Aorta (tissue), 5 donors: ENCODE data around the gene AGBL3. TPM values are rescaled to one million over a fixed set of nuclear protein-coding genes. Genes with fewer than 3 reads are reported as not detected.
"Not testable (repeated sequence)": the region's sequence is repeated elsewhere in the genome, so short reads cannot be mapped to it uniquely, and the experiment has no call there.

Source experiments
- ATAC-seq: fragments of 200-7000 bp; cut with Tn5 transposase; one replicate; pipeline ENCODE4 v1.9.1; 2022; ENCODE audit warnings: moderate library complexity; ENCODE audit not compliant: low FRiP score
- DNase-seq, 2 donors: peaks; one replicate each; pipeline ENCODE4 v3.0.0-alpha.2; 2020
- H3K27ac ChIP-seq, 2 donors: one replicate each; pipeline ENCODE4 v1.5.1; 2013; ENCODE audit warnings: low read length in 2 of 2, mild to moderate bottlenecking in 2 of 2, moderate library complexity in 2 of 2, control low read depth in 1 of 2, inconsistent platforms in 1 of 2, low read depth in 1 of 2
- H3K27me3 ChIP-seq, 2 donors: one replicate each; pipeline ENCODE4 v1.6.1; 2013; ENCODE audit warnings: control low read depth in 1 of 2, low read length in 1 of 2, mild to moderate bottlenecking in 1 of 2, moderate library complexity in 1 of 2; ENCODE audit not compliant: insufficient read depth in 2 of 2, control insufficient read depth in 1 of 2
- H3K36me3 ChIP-seq, 2 donors: one replicate each; pipeline ENCODE4 v1.6.1; 2013; ENCODE audit warnings: control low read depth in 1 of 2, low read length in 1 of 2, mild to moderate bottlenecking in 1 of 2; ENCODE audit not compliant: insufficient read depth in 2 of 2, control insufficient read depth in 1 of 2
- H3K4me1 ChIP-seq, 2 donors: one replicate each; pipeline ENCODE4 v1.6.1; 2013; ENCODE audit warnings: low read length in 2 of 2, control low read depth in 1 of 2, mild to moderate bottlenecking in 1 of 2, moderate library complexity in 1 of 2; ENCODE audit not compliant: insufficient read depth in 2 of 2, control insufficient read depth in 1 of 2
- H3K4me3 ChIP-seq, 2 donors: one replicate each; pipeline ENCODE4 v1.5.1; 2013; ENCODE audit warnings: low read length in 2 of 2, control low read depth in 1 of 2, mild to moderate bottlenecking in 1 of 2
- H3K9me3 ChIP-seq: one replicate; pipeline ENCODE4 v1.6.1; 2013; ENCODE audit warnings: mild to moderate bottlenecking, low read length; ENCODE audit not compliant: control insufficient read depth
- WGBS, 2 donors: extraction: QIAGEN DNeasy Blood & Tissue Kit; methylation state at CpG; one replicate each; pipeline ENCODE4 v1.1.7; 2013; 5-methylcytosine and 5-hydroxymethylcytosine counted together
- intact Hi-C, 2 donors: fragments of 100-400 bp; cut with DNase I; formaldehyde crosslinking; loops; one replicate each; pipeline versions ENCODE4 v1.14.2 to v1.15.0; 2022
- polyA plus RNA-seq, 2 donors: library from polyadenylated mRNA; stranded (reverse); fragments of 200-250 nt; gene quantifications; one replicate each; pipeline ENCODE4 v1.2.3, GENCODE V29; 2013
- total RNA-seq, 2 donors: library from RNA; stranded (reverse); fragmentation: NEBNext Ultra II Directional; extraction: Animal tissue kit (Norgen Biotek cat#: 25700); gene quantifications; one replicate each; pipeline ENCODE4 v1.2.1, GENCODE V29; 2021
- donor health status: healthy with polysubstance abuse.
- donor health status: Bipolar disorder and iron deficiency.
- donor health status: DM: no; HTN: no; CAD: no.
- donor health status: DM: no; HTN: no; CAD: no.
- donor health status: DM: yes; HTN: yes; CAD: no.

AGBL3 gene
- total and polyA plus RNA-seq, 4 donors: 2.5 to 8.8 (median 3.1) TPM

DNA sequence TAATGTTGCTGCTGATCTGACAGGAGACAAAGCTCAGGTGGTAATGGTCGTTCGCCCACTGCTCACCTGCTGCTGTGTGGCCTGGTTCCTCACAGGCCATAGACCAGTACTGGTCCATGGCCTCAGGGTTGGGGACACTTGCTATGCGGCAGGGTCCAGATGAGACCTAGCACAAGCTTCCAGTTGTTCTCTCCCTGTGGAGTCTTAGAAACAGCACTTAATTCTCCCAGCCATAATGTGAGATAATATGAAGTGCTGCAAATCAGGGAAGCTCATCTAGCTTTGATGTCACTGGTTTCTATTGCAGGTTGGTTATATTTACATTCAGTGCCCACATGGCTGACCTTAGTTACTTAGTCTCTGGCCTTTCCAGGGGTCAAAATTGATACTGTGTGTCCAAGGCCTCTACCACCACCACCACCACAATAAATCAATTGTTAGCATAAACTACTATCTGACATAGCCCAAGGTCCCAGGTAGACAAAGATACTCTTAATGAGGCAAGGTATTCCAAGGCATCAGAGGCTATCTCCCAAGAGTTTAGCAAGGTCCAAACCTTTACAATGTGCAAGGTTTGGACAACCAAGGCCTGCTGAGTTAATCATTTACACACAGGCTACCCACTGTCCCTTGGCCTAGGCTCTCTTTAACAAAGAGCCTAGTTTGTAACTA, 11.0 kb downstream of the AGBL3 start:
- no peak overlapping the region for H3K4me3 ChIP-seq
- H3K36me3 ChIP-seq: no peaks in the 10 kb centered on the region
- peaks cover 7 to 8% of the 10 kb centered on the region in 2 donors for H3K4me1 ChIP-seq
- no peak overlapping the region for H3K27ac ChIP-seq
- ATAC-seq: no peak
- H3K9me3 ChIP-seq: no peaks in the 10 kb centered on the region
- no peak for DNase-seq
- no peaks in the 10 kb centered on the region for H3K27me3 ChIP-seq
- 95 to 98% methylated on average over 3 of the region's 3 CpGs for WGBS, 2 donors
- intact Hi-C loops: no loop called here

DNA sequence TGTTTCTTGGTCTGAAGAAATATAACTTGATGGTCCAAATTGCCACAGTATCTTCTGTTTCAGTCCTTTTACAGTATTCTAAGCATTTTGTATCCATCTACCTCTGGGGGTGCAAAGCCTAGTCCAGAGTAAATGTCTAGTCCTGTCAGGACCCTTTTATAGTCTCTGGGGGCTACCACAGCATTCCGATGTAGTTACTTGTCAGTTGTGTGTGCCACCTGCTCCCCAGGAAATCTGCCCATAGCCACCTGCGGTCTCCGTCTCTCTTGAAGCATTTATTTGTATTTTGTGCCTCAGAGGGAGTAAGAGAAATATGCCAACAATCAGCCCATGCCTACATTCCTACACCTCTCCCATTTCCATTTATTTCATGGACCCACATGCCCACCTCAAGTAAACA, 12.8 kb downstream of the AGBL3 start:
- H3K4me1 ChIP-seq: peaks cover 4 to 6% of the 10 kb centered on the region in 2 donors
- intact Hi-C loops: no loop called here
- H3K27me3 ChIP-seq: no peaks in the 10 kb centered on the region
- no peak for DNase-seq
- no peak overlapping the region for H3K4me3 ChIP-seq
- H3K36me3 ChIP-seq: no peaks in the 10 kb centered on the region
- H3K27ac ChIP-seq: no peak overlapping the region
- ATAC-seq: no peak
- no peaks in the 10 kb centered on the region for H3K9me3 ChIP-seq
- WGBS, 2 donors: 96 to 99% methylated on average over 3 of the region's 3 CpGs

DNA sequence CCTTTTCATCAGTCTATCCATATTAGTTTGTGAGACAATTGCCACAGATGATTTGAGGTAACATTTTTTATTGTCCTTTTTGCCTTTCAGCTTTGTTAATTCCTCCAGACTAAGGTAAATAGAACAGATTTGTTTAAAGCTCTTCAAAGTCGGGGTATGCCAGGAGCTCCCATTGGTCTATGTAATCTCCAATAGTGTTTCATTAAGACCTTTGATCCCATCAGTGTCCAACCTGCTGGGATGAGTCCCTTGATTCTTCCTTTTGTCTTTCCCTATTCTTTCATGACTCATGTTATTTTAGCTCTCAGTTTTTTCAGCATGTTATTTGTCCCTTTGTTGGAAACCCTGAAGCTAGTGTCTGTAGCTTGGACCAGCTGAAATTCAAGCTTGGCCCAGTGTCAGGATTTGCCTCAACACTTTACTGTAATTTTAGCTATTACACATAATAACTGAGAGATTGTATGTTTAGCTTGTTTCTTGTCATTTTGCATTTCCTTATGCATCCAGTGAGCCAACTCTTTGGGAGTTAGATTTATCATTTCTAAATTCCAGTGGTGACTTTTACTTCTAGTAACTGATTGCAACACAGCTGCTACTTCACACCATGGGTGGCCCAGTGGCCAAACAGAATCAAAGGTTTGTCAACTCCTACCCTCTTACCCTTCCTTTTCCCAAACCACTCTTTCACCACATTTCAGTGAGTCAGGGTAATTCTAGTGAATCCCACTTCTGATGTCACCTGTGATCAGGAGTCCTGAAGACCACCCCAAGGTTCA, 15.3 kb downstream of the AGBL3 start:
- DNase-seq (no peak), ATAC-seq (no peak)
- H3K4me3 ChIP-seq: no peak overlapping the region
- H3K27me3 ChIP-seq: no peaks in the 10 kb centered on the region
- H3K9me3 ChIP-seq: no peaks in the 10 kb centered on the region
- no peaks in the 10 kb centered on the region for H3K36me3 ChIP-seq
- intact Hi-C loops: no loop called here
- H3K27ac ChIP-seq: no peak overlapping the region
- 93 to 97% methylated on average over 1 of the region's 1 CpG for WGBS, 2 donors
- H3K4me1 ChIP-seq: no peaks in the 10 kb centered on the region

DNA sequence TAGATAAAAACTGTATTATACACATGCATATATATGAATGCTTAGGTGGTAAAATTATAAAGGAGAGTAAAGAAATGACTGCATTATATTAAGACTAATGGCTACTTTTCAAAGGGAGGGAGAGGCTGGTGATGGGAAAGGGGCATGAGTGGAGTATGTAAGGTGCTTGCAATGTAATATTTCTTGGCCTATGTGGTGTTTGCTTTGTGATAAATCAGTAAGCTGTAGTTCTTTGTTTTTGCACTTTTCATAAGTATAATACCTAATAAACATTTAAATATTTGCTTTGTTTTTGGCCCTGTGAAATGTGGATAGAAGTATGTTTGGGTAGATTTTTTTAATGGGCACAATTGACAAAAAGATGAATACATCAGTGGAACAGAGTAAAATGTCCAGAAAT, 25.9 kb downstream of the AGBL3 start:
- Histone ChIP-seq H3K4me1 (no peaks in the 10 kb centered on the region), H3K9me3 (no peaks in the 10 kb centered on the region), H3K36me3 (no peaks in the 10 kb centered on the region), H3K4me3 (no peak overlapping the region), H3K27ac (no peak overlapping the region), H3K27me3 (no peaks in the 10 kb centered on the region)
- intact Hi-C loops: no loop called here
- DNase-seq (no peak), ATAC-seq (no peak)

DNA sequence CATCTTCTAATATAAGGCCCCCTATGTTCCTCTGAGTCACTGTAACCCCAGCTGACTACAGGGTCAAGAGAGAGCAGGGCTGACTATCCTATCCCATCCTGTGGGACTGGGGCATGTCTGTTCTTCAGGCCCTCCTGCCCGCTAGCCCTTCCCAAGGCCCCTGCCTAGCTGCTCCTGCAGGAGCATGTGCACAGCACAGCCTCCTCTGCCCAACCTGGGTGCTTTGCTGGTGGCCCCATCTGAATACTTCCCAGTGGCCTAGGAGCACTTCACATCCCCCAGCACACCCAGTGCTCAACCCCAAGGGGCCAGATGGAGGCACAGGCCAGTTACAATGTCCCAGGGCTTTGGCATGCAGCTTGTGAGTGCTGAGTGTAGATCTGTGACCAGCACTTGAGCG, 37.3 kb downstream of the AGBL3 start:
- H3K36me3 ChIP-seq: no peaks in the 10 kb centered on the region
- intact Hi-C loops: no loop called here
- no peaks in the 10 kb centered on the region for H3K27me3 ChIP-seq
- no peaks in the 10 kb centered on the region for H3K9me3 ChIP-seq
- DNase-seq (no peak), ATAC-seq (no peak)
- H3K4me1 ChIP-seq: no peaks in the 10 kb centered on the region
- no peak overlapping the region for H3K27ac ChIP-seq
- no peak overlapping the region for H3K4me3 ChIP-seq
- WGBS, 2 donors: 88 to 94% methylated on average over 2 of the region's 2 CpGs

DNA sequence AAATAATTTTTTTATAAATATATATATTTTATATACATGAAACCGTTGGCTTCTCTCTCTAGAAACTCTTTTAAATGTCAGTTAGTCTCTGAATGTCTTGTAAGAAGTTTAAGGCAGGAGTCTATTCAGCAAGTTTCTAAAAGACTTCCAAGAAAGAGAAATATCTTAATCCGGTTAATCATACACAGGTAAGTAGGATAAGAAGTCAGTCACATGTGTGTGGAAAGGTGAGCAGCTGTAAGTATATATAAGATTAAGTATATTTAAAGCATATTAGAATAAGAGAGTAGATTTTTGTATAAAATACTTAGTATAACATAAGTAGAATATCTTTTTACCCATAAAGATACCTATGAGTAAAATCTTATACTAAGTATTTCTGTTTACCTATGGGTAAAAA, 48.9 kb downstream of the AGBL3 start:
- intact Hi-C loops: no loop called here
- Histone ChIP-seq H3K9me3 (no peaks in the 10 kb centered on the region), H3K27ac (no peak overlapping the region), H3K4me3 (no peak overlapping the region), H3K27me3 (no peaks in the 10 kb centered on the region), H3K36me3 (no peaks in the 10 kb centered on the region), H3K4me1 (no peaks in the 10 kb centered on the region)
- ATAC-seq (no peak), DNase-seq (no peak)
- WGBS, 2 donors: 77% methylated on average over 2 of the region's 2 CpGs

DNA sequence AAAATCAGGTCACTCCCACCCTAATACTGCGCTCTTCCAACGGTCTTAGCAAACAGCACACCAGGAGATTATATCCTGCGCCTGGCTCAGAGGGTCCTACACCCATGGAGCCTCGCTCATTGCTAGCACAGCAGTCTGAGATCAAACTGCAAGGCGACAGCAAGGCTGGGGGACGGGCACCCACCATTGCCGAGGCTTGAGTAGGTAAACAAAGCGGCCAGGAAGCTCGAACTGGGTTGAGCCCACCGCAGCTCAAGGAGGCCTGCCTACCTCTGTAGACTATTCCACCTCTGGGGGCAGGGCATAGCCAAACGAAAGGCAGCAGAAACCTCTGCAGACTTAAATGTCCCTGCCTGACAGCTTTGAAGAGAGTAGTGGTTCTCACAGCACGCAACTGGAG, 80.7 kb downstream of the AGBL3 start:
- ATAC-seq, H3K4me1 ChIP-seq, H3K4me3 ChIP-seq, H3K27ac ChIP-seq, H3K27me3 ChIP-seq, H3K36me3 ChIP-seq, H3K9me3 ChIP-seq: not testable (repeated sequence)
- DNase-seq: peak in 1 of 2 donors; percentile 63
- WGBS, 2 donors: 91 to 92% methylated on average over 12 of the region's 12 CpGs
- intact Hi-C loops: loop anchor here in 1 of 2 donors (10.0 kb wide), 1 partner anchor 222 kb away; no protein-coding TSS in a partner anchor

DNA sequence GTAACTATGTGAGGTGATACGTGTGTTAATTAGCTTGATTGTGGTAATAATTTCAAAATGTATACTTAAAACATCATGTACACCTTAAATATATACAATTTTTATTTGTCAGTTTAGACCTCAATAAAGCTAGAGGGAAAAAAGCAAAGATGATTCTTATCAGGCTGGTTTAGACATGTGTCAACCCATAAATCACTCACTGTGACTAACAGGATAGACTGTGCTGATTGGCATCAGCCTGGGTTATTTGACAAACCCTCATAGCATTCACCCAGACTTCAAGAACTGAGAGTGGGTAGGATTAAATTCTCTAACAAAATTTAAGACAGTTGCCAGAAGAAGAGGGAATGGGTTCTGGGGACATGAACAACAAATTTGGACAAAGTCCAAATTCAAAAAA, 87.8 kb downstream of the AGBL3 start:
- no peaks in the 10 kb centered on the region for H3K4me1 ChIP-seq
- ATAC-seq (no peak), DNase-seq (no peak)
- no peaks in the 10 kb centered on the region for H3K27me3 ChIP-seq
- no peak overlapping the region for H3K27ac ChIP-seq
- no peak overlapping the region for H3K4me3 ChIP-seq
- H3K36me3 ChIP-seq: no peaks in the 10 kb centered on the region
- 95 to 96% methylated on average over 1 of the region's 1 CpG for WGBS, 2 donors
- H3K9me3 ChIP-seq: no peaks in the 10 kb centered on the region
- intact Hi-C loops: no loop called here

DNA sequence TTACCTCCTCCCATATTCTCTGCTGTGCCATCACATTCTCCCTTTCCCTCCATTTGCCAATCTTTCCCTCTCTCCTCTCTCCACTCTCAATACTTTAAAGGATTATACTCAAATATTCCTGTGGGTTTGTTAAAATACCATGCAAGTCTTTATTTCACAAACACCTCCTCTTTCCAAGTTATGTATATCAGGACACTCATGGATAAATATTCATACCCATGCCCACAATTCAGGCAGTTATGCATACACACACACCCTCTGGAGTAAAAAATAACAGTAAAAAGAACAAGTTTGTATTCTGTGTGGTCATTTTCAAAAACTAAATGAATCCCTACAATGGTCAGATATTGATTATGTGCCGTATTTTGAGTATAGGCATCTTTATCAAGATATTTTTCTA, 88.2 kb downstream of the AGBL3 start:
- no peaks in the 10 kb centered on the region for H3K9me3 ChIP-seq
- no peaks in the 10 kb centered on the region for H3K36me3 ChIP-seq
- no peak overlapping the region for H3K27ac ChIP-seq
- no peaks in the 10 kb centered on the region for H3K27me3 ChIP-seq
- DNase-seq (no peak), ATAC-seq (no peak)
- no peak overlapping the region for H3K4me3 ChIP-seq
- no peaks in the 10 kb centered on the region for H3K4me1 ChIP-seq
- intact Hi-C loops: no loop called here
- 0 to 50% methylated on average over 1 of the region's 1 CpG for WGBS, 2 donors
